Measurements from ENCODE around the gene STAT5A. TPM values are rescaled to one million over a fixed set of nuclear protein-coding genes. Genes with fewer than 3 reads are reported as not detected.

STAT5A gene
- total and polyA plus RNA-seq, 9 of the 15 experiments (the other 6 are each of a cell fraction or from before 2014, with no cell fraction given), result 79.9 to 415 (median 196) TPM

- TF ChIP-seq ZBTB40 (IDR thresholded peaks at IDR 0.05), result no peak
- TF ChIP-seq ZBTB40 (CRISPR knock-in tag; IDR thresholded peaks at IDR 0.05), result no peak
- no peak for TF ChIP-seq MITF (IDR thresholded peaks at IDR 0.05)
- TF ChIP-seq E2F1 (CRISPR knock-in tag; IDR thresholded peaks at IDR 0.05), result no peak
- TF ChIP-seq ZEB2 (IDR thresholded peaks at IDR 0.05), result no peak
- TF ChIP-seq ARID2 (IDR thresholded peaks at IDR 0.05), result no peak
- TF ChIP-seq CEBPZ (IDR thresholded peaks at IDR 0.05; ENCODE audit: borderline replicate concordance, low read depth, low read length), result no peak
- no peak for TF ChIP-seq UBTF (IDR thresholded peaks at IDR 0.05; ENCODE audit: borderline replicate concordance in 1 of 2, low read depth in 2 of 2, low read length in 2 of 2)
Measured at GRCh38 chr17:42309986-42310786, 21.9 kb downstream of the STAT5A start (continued).

Data from K562 (cell line).